ENCODE results near the gene UNKL.

The UNKL gene

DNA sequence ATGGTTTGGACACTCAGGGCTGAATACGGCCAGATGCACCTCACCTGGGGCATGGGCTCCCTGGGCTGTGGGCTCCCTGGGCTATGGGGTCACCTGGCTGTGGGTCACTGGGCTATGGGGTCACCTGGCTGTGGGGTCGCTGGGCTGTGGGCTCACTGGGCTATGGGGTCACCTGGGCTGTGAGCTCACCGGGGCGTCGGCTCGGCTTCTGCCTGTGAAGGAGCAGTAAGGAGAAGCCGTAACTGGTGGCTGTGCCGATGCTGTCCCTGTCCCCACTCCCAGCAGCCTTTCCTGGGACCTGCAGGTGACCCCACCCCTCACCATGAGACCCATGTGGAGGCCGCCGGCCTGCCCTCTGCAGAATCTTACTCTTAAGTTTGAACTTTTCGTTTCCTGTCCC, 14.5 kb upstream of the UNKL start:
- ChIA-PET CTCF (no interaction called here), POLR2A (no interaction called here)

DNA sequence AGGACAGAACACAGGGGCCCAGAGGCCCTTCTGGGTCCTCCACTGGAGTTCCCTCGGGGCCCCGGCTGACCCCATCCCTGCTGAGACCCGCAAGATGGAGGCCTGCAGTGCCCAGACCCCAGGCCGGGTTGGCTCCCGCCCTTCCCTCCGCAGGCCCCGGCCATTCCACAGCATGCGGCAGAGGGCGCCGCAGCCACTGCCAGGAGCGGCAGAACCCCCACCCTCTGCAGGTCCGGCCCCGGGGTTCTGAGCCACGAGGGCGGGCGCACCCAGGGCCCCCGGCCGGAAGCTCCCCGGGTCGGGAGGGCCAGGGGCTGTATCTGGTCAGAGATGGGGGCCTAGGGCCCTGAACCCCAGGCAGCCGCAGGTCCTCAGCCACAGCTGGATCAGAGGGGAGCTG, 14.0 kb upstream of the UNKL start:
- POLR2A ChIA-PET = no interaction called here
- CTCF ChIA-PET = no interaction called here
- TF ChIP-seq ZNF292 (tag by site-specific recombination; IDR thresholded peaks at IDR 0.05; ENCODE audit: borderline replicate concordance, low read depth) = no peak
- no peak for TF ChIP-seq ZEB2 (tag by site-specific recombination; IDR thresholded peaks at IDR 0.05)
- TF ChIP-seq ZNF549 (tag by site-specific recombination; IDR thresholded peaks at IDR 0.05) = no peak
- no peak for TF ChIP-seq ZNF785 (tag by site-specific recombination; IDR thresholded peaks at IDR 0.05)
- TF ChIP-seq MEIS1 (CRISPR knock-in tag; IDR thresholded peaks at IDR 0.05; ENCODE audit: borderline replicate concordance) = no peak
- no peak for TF ChIP-seq ZNF837 (tag by site-specific recombination; IDR thresholded peaks at IDR 0.05)
- TF ChIP-seq ZNF394 (tag by site-specific recombination; IDR thresholded peaks at IDR 0.05; ENCODE audit: borderline replicate concordance) = no peak
- no peak for TF ChIP-seq ZNF791 (tag by site-specific recombination; IDR thresholded peaks at IDR 0.05)
- no peak for TF ChIP-seq OSR2 (tag by site-specific recombination; IDR thresholded peaks at IDR 0.05)
- TF ChIP-seq ZNF221 (tag by site-specific recombination; IDR thresholded peaks at IDR 0.05; ENCODE audit: borderline replicate concordance) = no peak

More for the DNA sequence above, 14.5 kb upstream of the UNKL start:
- Histone ChIP-seq H3K4me3 (ENCODE audit: low read depth, low read length) (no peak overlapping the region), H3K27ac (ENCODE audit: extremely low read depth, low read depth, low read length) (no peak overlapping the region), H3K4me1 (ENCODE audit: control insufficient read depth, insufficient read depth, low read length) (no peaks in the 10 kb centered on the region; the same call in 1 of the 2 replicates), H3K9me3 (ENCODE audit: control insufficient read depth, insufficient read depth, low read depth, low read length) (no peaks in the 10 kb centered on the region), H3K36me3 (ENCODE audit: control insufficient read depth in 2 of 2, insufficient read depth in 1 of 2, low read length in 2 of 2) (no peaks in the 10 kb centered on the region)
- TF ChIP-seq BCL11B (tag by site-specific recombination; IDR thresholded peaks at IDR 0.05; ENCODE audit: low read depth) (0 out of 2 replicates have a peak, but pooled peaks have one; percentile 23), ZFP41 (tag by site-specific recombination; IDR thresholded peaks at IDR 0.05; ENCODE audit: borderline replicate concordance) (no peak)

DNA sequence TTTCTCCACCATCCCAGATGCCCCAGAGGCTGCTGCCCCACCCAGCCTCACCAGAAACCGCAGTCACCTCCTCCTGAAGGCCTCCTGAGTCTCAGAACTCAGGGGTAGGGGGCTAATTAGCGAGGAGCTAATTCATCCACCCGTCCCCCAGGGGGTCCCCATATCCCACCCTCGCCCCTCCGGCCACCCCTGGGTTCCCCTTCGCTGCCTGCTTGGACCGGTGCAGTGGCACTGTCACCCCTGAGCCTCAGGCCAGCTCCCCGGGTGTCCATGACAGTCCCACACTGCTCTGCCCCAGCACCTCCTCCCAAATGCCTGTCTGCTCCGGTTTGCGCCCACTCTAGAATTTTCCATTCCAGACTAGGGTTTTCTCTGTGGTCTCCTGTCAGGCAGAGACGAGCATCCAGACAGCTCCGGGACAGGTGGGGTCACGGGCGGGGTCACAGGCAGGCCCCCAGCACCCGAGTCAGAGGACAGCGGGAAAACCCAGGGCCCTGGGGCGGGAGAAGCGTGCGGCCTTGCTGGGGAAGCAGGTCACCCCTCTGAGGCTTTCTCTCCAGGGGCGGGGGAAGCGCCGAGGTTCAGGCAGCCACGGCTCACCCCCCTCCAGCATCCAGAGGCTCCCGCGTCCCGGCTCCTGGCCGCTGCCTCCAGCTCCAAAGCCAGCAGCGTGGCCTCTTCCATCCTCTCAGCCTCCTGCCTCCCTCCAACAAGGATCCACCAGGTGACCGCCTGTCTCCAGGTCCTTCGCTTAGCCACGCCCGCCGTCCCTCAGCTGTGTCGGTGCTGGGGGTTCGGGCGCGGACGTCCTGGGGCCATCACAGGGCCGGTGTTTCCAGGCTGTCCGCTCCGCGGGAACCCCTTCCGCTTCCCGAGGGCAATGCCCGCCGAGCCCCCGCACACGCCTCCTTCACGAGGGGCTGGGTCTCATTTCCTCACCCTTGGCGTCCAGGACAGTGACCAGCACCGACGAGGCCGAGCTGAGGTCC, 13.3 kb upstream of the UNKL start:
- Histone ChIP-seq H3K4me1 (ENCODE audit: control insufficient read depth, insufficient read depth, low read length) (no peaks in the 10 kb centered on the region; the same call in 1 of the 2 replicates), H3K9me3 (ENCODE audit: control insufficient read depth, insufficient read depth, low read depth, low read length) (no peaks in the 10 kb centered on the region), H3K36me3 (ENCODE audit: control insufficient read depth in 2 of 2, insufficient read depth in 1 of 2, low read length in 2 of 2) (no peaks in the 10 kb centered on the region), H3K27ac (ENCODE audit: extremely low read depth, low read depth, low read length) (no peak overlapping the region), H3K4me3 (ENCODE audit: low read depth, low read length) (no peak overlapping the region)
- ChIA-PET POLR2A (no interaction called here), CTCF (interaction anchor here (0.6 kb wide), 1 partner anchor 64 kb away, joined by 5 read pairs; no protein-coding TSS in a partner anchor)
- TF ChIP-seq EGR2 (tag by site-specific recombination; IDR thresholded peaks at IDR 0.05; ENCODE audit: low read depth) = no peak
- TF ChIP-seq ZBTB6 (tag by site-specific recombination; IDR thresholded peaks at IDR 0.05) = peak; percentile 82; the same call in 1 of the 2 replicates
- TF ChIP-seq ZNF677 (tag by site-specific recombination; IDR thresholded peaks at IDR 0.05) = no peak

More for the DNA sequence above, 14.0 kb upstream of the UNKL start:
- no peak overlapping the region for H3K4me3 ChIP-seq (ENCODE audit: low read depth, low read length)
- H3K4me1 ChIP-seq (ENCODE audit: control insufficient read depth, insufficient read depth, low read length) = no peaks in the 10 kb centered on the region; the same call in 1 of the 2 replicates
- no peaks in the 10 kb centered on the region for H3K9me3 ChIP-seq (ENCODE audit: control insufficient read depth, insufficient read depth, low read depth, low read length)
- no peak overlapping the region for H3K27ac ChIP-seq (ENCODE audit: extremely low read depth, low read depth, low read length)
- no peaks in the 10 kb centered on the region for H3K36me3 ChIP-seq (ENCODE audit: control insufficient read depth in 2 of 2, insufficient read depth in 1 of 2, low read length in 2 of 2)
